Endothelial cell of umbilical vein (primary cell): ENCODE data around the gene COL8A1.
A peak's percentile ranks its signal among the peaks of the same experiment; 100 is the strongest.

Experiments
- EZH2 ChIP-seq: IDR thresholded peaks from 2 replicates; pipeline ENCODE4 v1.6.1; 2012; ENCODE audit warnings: borderline replicate concordance, low read depth, mild to moderate bottlenecking, moderate library complexity, low read length, inconsistent platforms; ENCODE audit not compliant: severe bottlenecking
- GATA2 ChIP-seq: IDR thresholded peaks from 2 replicates; pipeline ENCODE4 v1.7.0; 2011; ENCODE audit warnings: low read depth, mild to moderate bottlenecking, moderate library complexity, mixed read lengths, low read length; ENCODE audit not compliant: insufficient read length, insufficient read depth
- JUN ChIP-seq: IDR thresholded peaks from 2 replicates; pipeline ENCODE4 v1.6.1; 2011; ENCODE audit warnings: borderline replicate concordance, low read depth; ENCODE audit not compliant: insufficient read length, insufficient read depth
- MAX ChIP-seq: IDR thresholded peaks from 2 replicates; pipeline ENCODE4 v1.6.1; 2011; ENCODE audit not compliant: insufficient read depth, insufficient read length
- POLR2A ChIP-seq: IDR thresholded peaks from 2 replicates; pipeline ENCODE4 v1.6.1; 2012; ENCODE audit warnings: low read depth, mild to moderate bottlenecking, control low read depth, low read length
- POLR2AphosphoS5 ChIP-seq: IDR thresholded peaks from 2 replicates; pipeline ENCODE4 v1.6.1; 2012; ENCODE audit warnings: low read depth, mild to moderate bottlenecking, control low read depth, low read length, moderate library complexity; ENCODE audit not compliant: insufficient read depth
- TF ChIP-seq, protein P1 (sequence below), 2 donors: IDR thresholded peaks; 1 replicate in 1 of 2; 2 replicates in 1 of 2; pipeline ENCODE4 v1.5.1; 2011; ENCODE audit warnings: low read length in 2 of 2, mild to moderate bottlenecking in 2 of 2, moderate library complexity in 2 of 2, control low read depth in 1 of 2, inconsistent platforms in 1 of 2, low read depth in 1 of 2; ENCODE audit not compliant: insufficient read depth in 1 of 2; ENCODE audit errors: extremely low read depth in 1 of 2

DNA sequence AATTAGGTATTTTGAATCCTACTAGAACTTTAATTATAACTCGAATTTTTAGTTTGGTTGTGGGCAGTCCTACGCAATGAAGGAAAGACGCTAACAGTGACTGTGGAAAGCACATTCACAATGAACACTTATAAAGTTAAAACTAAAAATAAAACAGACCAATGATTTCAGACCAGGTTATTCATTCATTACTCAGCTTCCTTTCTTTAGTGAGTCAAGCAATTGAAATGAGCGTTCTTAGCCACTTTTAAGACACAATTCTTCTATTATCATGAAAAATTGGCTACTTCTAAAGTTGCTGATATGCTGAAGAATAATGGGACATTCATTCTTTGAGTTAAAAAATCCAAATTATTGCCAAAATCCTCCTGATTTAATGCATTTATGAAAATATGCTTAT lies 113.3 kb downstream of the COL8A1 start:
- TF ChIP-seq, protein P1, sequence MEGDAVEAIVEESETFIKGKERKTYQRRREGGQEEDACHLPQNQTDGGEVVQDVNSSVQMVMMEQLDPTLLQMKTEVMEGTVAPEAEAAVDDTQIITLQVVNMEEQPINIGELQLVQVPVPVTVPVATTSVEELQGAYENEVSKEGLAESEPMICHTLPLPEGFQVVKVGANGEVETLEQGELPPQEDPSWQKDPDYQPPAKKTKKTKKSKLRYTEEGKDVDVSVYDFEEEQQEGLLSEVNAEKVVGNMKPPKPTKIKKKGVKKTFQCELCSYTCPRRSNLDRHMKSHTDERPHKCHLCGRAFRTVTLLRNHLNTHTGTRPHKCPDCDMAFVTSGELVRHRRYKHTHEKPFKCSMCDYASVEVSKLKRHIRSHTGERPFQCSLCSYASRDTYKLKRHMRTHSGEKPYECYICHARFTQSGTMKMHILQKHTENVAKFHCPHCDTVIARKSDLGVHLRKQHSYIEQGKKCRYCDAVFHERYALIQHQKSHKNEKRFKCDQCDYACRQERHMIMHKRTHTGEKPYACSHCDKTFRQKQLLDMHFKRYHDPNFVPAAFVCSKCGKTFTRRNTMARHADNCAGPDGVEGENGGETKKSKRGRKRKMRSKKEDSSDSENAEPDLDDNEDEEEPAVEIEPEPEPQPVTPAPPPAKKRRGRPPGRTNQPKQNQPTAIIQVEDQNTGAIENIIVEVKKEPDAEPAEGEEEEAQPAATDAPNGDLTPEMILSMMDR (IDR thresholded peaks at IDR 0.05; ENCODE audit: extremely low read depth in 1 of 2, insufficient read depth in 1 of 2, low read depth in 1 of 2, low read length in 2 of 2), result no peak
- TF ChIP-seq GATA2 (no peak), POLR2A (peak; percentile 30), JUN (peak; percentile 95), MAX (no peak), EZH2 (no peak), POLR2AphosphoS5 (no peak)
